Cerebellar nuclear complex (tissue), 1 donor: ENCODE results near the gene TXNRD1.
"Not testable (repeated sequence)": the region's sequence is repeated elsewhere in the genome, so short reads cannot be mapped to it uniquely, and the experiment has no call there.

ENCODE experiments used
- DNase-seq, 2 experiments: peaks; one replicate each; lab custom pipeline; 2025; lab: John Stamatoyannopoulos, UW

TXNRD1 gene

GRCh38 chr12:104372061-104372720 is 156.6 kb downstream of the TXNRD1 start:
- no peak for DNase-seq

DNA sequence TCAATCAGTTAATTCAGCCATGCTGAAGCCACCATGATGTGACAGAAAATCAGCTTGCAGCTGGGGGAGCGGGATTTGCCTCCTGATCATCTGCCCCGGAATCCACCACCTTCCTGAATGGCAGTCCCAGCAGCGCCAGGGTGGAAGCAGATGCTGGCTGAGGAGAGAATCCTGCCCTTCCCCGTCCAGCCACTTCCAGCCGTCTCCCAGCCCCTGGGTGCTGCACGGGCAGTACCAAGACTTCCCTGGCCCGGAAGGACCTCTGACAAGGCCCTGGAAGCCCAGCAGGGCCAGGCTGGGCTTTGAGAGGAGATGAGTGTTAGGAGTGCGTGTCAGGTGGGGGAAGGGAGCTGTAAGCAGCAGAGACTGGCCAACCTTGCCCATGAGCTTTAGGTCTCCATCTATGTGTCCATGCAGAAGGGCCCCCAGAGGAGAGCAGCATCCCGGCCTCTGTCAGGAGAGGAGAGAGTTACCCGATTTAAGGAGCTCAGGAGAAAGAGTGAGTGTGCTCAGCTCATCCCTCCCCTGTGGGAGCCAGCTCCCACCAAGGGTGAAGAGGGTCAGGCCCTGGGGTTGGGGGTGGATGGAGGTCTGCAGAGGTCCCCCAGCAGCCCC is 157.2 kb downstream of the TXNRD1 start:
- DNase-seq = no peak

DNA sequence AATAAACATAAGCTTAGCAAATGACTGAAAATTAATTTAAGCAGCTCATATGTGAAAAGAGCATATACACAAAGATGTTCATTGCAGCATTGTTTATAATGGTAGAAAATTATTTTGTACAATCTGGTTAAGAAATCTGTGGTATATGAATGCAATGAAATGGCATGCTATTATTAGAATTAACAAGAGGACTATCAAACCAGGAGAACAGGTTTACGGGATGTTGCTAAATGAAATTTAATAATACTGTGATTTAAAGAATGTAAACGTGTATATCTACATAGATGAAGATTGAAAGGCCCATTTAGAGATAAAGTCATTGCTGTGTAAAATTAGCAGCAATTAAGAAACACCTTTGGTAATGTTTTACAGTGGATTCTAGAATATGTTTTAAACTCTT is 158.5 kb downstream of the TXNRD1 start:
- no peak for DNase-seq

DNA sequence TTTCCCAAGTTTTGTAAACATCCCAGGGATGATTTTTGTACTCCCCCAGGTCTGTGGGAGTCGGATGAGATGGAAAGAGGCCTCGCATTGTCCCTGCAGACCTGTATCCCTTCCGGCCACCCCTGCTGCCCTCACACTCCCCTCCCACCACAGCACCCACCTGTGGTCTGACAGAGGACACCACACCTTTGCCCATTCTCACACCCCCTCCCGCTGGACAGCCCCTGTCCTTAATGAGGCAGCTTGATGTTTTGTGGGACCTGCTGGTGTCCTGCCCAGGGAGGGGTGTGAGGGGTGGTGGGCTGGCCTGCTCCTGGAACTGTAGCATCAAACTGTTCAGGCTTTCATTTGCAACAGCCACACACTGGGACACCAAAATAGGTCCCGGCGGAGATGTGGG is 159.2 kb downstream of the TXNRD1 start:
- no peak for DNase-seq

- DNase-seq = no peak
These were observed 160.2 kb downstream of the TXNRD1 start for GRCh38 chr12:104375775-104376174.

DNA sequence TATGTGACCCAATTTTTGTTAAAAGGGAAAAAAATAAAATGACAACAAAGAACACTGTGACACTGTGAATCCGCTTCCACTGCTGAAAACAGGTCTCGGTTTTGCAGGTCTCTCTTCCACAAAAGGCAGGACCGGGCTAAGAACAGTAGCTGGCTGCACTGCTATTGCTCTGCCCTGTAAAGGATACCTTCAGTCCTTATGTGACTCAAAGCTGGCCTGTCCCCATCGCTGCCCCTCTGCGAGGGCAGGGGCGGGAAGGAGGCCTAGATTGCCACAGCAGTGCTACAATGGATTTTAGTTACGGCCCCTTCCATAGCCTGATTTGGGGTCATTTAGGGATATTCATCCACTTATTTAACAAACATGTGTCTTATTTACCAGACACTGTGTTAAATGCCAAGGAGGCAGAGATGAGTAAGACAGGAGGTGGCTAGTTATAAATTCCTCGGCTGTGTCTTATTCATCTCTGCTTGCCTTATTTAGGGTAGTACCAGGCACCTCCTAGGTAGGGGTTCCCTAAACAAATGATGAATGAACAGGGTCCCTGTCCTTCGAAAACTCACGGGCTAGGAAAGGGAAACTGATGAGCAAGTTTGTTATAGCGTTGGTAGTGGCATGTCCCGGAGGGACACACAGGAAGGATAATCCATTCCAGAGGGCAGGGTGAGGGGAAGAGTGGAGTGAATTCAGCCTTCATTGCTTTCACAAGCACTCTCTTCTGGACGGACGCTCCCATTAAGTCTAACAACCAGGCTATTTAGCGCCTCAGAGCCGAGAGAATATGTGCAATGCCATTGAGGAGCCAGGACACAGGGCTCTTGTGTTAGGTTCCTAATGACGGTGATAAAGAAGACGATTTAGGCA is 161.3 kb downstream of the TXNRD1 start:
- no peak for DNase-seq

DNA sequence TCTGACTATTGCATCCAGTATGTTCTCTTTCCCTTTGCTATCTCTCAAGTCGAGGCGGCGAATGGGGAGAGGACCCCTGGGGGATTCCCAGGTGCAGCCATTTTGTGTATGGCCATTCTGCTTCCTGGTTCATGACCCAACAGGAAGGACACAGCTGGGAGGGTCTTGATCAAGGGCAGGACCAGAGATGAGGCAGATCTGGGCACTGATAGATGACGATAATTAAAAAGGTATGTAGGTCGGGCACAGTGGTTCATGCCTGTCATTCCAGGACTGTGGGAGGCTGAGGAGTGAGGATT is 161.9 kb downstream of the TXNRD1 start:
- no peak for DNase-seq

- no peak for DNase-seq
These were observed 162.8 kb downstream of the TXNRD1 start for GRCh38 chr12:104378427-104378826.

DNA sequence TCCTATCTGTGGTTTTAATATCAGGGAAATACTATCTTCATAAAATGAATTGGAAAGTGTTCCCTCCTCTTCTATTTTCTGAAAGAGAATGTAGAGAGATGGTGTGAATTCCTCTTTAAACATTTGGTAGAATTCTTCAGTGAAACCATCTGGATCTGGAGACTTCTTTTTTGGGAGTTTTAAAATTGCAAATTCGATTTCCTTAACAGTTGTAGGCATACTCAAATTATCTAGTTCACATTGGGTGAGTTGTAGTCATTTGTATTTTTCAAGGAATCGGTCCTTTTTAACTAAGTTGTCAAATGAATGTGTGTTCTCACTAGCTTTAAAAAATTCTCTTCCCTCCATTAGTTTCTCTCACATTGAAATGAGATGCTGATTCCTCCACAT is 165.8 kb downstream of the TXNRD1 start:
- no peak for DNase-seq

GRCh38 chr12:104381731-104382480 is 166.3 kb downstream of the TXNRD1 start:
- DNase-seq = peak in 1 of 2 experiments; percentile 44

DNA sequence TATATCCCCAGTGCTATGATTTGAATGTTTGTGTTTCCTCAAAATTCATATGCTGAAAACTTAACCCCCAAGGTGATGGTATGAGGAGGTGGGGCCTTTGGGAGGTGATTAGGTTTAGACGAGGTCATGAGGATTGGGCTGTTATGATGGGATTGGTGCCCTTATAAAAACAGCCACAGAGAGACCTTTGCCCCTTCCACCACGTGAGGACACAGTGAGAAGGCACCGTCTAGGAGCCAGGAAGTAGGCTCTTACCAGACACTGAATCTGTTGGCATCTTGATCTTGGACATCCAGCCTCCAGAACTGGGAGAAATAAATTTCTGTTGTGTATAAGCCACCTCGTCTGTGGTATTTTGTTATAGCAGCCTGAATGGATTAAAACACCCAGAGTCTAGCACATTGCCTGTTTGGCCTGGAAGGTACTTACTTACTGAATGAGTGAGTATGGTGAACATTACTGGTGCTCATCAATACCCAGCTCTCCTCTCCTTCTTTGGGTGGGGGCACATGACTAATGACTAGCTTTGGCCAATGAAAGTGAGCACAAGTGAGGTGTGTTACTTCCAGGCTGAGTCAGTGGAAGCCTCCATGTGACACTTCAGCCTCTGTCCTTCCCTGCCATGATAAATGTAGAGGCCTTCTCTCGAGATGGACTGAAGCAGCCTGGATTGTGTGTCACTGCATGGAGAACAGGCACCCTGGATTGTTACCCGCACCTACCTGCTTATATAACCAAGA is 168.7 kb downstream of the TXNRD1 start:
- no peak for DNase-seq

- DNase-seq = no peak
These were observed 169.9 kb downstream of the TXNRD1 start for GRCh38 chr12:104385510-104385909.

DNA sequence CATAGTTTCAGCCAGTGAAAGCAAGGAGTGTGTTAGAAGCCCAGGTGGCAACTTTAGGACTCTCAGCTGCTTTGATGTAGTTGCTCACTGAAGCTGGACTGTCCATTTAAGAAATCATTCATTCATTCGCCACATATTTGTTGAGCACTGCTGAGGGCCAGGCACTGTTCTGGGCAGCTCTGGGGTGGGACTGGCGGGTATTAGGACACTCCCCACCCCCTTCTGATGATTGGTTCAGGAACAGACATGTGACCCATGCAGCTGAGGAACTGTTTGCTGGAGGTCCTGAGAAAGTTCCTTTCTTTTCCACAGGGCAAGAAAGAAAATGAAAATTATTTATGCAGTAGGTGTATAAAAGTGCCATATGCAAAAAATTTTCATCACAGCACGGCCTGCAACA is 170.9 kb downstream of the TXNRD1 start:
- DNase-seq = no peak

GRCh38 chr12:104387190-104387589 is 171.6 kb downstream of the TXNRD1 start:
- no peak for DNase-seq

- DNase-seq = not testable (repeated sequence)
These were observed 178.5 kb downstream of the TXNRD1 start for GRCh38 chr12:104394086-104394485.
